Measurements from ENCODE around the gene PLCB4.
"Not testable (repeated sequence)": the region's sequence is repeated elsewhere in the genome, so short reads cannot be mapped to it uniquely, and the experiment has no call there.

Gene PLCB4

GRCh38 chr20:9068841-9069663 is at the start of gene PLCB4:
Gene PLCB4, plus strand, starts transcription at chr20:9069087. Its CDS starts 238,728 bp downstream, at chr20:9307815.
- DNase-seq: no peak

GRCh38 chr20:9019833-9020232 is 49.1 kb upstream of the PLCB4 start:
- no peak for DNase-seq

DNA sequence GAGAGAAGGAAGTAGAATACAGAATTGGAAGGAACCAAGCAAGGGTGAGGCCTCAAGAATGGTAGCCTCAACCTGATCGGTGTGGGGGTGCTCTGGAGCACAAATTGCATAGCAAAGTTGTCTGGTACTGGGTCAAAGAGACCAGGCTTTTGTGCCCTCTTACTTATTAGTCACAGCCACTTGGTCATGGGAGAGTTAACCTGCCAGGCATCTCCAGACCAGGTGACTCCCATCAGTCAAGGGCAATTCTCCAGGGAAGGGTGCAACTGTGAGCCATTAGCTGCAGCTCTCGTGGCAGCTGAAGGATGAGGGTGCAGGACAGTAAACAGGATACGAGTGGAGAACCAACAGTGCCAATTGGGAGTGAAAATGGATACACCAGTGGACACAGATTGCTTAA is 47.7 kb upstream of the PLCB4 start:
- no peak for DNase-seq

DNA sequence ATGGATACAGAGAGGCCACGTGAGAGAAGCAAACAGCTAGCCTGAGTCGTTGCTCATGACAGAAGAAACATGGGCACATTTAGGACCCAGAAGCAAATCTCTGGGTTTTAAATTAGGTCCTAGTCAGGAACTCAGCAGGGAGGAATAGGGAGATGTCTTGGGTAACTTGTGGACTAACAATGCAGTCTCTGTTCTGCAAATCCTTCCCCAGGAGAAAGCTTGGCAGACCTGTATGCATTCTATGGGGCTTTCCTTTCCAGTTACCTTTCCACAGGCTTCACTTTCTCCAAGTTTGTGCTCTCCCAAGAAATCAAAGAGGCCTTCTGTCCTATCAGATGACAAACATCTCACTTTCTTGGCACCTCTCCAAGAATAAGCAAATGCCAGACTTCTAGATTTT is 47.2 kb upstream of the PLCB4 start:
- DNase-seq: no peak

DNA sequence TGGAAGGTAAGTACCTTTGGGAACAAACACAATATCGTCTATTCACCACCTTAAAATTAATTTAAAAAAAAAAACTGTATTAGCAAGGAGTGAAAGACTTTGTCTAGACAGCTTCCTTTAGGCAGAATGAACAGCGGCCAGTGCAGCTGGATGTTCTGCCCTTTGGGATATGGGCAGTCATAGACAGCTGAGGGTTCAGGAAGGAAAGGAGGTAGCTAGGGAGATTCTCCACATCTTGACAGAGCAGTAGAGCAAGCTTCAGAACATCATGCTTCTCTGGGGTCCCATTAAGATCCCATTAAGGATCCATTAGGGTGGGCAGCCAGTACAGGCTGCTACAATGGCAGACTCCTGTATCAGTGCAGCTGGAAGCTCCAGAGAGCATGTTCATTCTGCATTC is 46.5 kb upstream of the PLCB4 start:
- DNase-seq: no peak

DNA sequence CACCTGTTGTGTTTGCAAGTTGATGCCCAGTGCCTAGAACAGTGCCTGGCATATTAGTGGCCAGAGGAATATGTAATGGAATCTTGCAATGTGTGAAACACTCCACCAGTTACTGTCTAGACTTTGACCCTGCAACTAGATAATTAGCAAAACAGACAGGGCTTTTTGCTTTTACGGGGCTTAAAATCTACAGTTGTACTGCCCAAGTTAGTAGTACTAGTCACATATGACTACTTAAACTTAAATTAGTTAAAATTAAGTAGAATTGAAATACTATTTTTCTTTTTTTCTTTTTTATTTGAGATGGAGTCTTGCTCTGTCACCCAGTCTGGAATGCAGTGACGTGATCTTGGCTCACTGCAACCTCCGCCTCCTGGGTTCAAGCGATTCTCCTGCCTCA is 44.3 kb upstream of the PLCB4 start:
- no peak for DNase-seq

GRCh38 chr20:9025011-9025410 is 43.9 kb upstream of the PLCB4 start:
- no peak for DNase-seq

- DNase-seq: no peak
These were observed 43.2 kb upstream of the PLCB4 start for GRCh38 chr20:9025643-9026042.

DNA sequence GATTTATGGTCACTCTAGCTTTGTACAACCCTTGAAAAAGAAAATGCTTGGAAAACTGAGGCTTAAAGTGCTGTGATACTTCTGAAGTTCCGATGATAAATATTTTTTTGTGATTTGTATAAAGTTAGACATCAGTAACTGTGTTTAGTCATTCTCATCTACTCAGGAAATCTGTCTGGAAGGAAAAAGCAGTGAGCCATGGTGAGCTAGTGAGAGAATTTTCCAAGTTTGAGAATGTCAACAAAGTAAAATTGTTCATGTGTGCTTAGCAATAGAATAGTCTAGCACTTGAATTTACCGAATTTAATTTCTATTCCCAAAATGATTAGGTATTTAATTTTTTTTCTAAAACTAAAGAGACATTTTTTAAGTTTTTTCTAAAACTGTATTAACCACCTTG is 41.3 kb upstream of the PLCB4 start:
- DNase-seq: no peak

DNA sequence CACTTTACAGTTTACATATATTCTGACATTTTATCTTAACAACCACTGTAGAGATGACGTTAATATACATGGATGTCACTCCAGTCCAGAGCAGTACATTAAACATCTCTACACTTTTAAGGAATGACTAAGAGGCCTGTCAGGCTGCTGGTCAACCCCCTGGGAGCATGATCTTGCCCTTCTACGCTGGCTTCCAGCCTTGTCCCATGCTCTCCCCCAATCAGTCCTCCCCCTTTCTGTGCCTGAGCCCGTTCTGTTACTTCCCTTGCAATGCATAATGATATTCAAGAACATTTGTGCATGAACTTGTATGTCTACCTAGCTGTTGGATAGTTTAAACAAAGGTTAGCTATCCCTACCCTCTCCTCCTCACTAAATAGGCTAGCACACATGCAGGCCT is 40.5 kb upstream of the PLCB4 start:
- DNase-seq: no peak

DNA sequence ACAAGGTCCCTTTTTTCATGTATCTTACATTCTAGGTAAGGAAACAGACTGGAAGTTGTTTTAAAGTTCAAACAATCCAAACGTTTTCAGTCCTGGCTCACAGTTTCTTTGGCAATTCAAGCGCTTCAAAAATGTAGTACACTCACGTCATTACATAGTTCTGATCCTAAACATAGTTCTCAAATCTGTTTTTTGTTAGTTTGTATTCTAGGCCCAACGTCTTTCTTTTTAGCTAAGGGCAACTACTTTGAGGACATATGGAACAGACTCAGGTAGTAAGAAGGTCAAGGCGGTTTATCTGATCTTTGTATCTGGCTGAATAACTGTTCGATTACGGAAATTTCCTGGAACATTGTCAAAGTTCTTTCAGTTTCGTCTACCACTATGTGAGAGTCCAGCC is 36.9 kb upstream of the PLCB4 start:
- no peak for DNase-seq

GRCh38 chr20:9032758-9033157 is 36.1 kb upstream of the PLCB4 start:
- DNase-seq: no peak

DNA sequence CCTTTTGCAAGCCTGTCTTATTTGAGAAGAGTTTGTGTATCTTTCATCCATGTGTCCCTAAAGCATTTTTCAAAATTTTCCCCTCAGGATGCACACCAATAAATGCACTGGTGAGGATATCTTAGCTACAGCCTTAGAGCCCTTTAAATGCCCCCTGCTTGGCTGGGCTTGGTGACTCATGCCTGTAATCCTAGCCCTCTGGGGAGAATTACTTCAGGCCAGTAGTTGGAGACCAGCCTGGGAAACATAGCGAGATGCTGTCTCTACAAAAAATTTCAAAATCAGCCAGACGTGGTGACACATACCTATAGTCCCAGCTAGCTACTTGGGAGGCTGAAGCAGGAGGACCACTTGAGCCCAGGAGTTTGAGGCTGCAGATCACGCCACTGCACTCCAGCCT is 33.8 kb upstream of the PLCB4 start:
- no peak for DNase-seq

GRCh38 chr20:9036593-9036992 is 32.3 kb upstream of the PLCB4 start:
- DNase-seq: no peak

GRCh38 chr20:9038791-9039535 is 29.9 kb upstream of the PLCB4 start:
- no peak for DNase-seq

GRCh38 chr20:9040863-9041524 is 27.9 kb upstream of the PLCB4 start:
- DNase-seq: no peak

- DNase-seq: no peak
These were observed 25.5 kb upstream of the PLCB4 start for GRCh38 chr20:9043364-9043763.

DNA sequence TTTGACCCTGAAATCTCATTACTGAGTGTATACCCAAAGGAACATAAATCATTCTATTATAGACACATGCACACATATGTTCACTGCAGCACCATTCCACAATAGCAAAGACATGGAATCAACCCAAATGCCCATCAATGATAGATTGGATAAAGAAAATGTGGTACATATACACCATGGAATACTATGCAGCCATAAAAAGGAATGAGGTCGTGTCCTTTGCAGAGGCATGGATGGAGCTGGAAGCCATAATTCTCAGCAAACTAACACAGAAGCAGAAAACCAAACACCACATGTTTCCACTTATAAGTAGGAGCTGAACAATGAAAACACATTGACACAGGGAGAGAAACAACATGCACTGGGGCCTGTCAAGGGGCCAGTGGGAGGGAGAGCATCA is 21.0 kb upstream of the PLCB4 start:
- DNase-seq: not testable (repeated sequence)

GRCh38 chr20:9051508-9051907 is 17.4 kb upstream of the PLCB4 start:
- no peak for DNase-seq

GRCh38 chr20:9052136-9052535 is 16.8 kb upstream of the PLCB4 start:
- DNase-seq: no peak

GRCh38 chr20:9053108-9053507 is 15.8 kb upstream of the PLCB4 start:
- no peak for DNase-seq

DNA sequence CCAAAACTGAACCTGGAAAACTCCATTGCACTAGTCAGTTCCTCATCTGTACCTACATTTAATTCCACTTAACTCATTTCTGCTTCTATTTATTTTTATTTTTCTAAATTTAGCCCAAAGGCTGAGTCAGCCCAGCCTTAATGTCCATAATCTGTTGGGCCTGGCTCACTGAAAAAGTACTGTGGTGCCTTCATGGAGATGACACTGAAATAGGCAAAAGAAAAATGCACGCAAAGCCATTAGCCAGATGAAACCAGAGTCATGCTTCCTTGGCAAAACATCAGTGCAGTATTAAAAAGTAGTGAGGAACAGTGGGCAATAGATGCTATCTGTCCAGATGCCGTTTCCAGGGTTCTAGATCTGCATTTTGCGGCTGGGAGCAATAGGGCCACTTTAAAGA is 14.7 kb upstream of the PLCB4 start:
- no peak for DNase-seq

DNA sequence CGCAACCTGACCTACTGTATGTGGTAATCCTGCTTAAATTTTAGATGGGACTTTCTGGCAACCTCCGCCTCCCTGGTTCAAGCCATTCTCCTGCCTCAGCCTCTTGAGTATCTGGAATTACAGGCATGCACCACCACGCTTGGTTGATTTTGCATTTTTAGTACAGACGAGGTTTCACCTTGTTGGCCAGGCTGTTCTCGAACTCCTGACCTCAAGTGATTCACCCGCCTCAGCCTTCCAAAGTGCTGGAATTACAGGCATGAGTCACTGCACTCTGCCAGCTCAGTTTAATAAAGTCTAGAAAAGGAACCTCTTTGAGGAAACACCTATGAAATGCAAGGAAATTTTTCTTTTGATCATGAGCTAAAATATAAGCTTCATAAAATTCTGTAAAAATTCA is 9.0 kb upstream of the PLCB4 start:
- DNase-seq: no peak

GRCh38 chr20:9061434-9061833 is 7.5 kb upstream of the PLCB4 start:
- DNase-seq: no peak

Data from activated T-cell treated with anti-CD3 and anti-CD28 coated beads for 4 hours (primary cell).